BLaER1 treated with 17β-estradiol and CSF1 and Interleukin-3, amounts not matched to agents 10 nM and 100 nM (cell line): Measurements from ENCODE around the gene RPH3AL.
A peak's percentile ranks its signal among the peaks of the same experiment; 100 is the strongest.

Experiments
- H3K27ac ChIP-seq, 11 experiments: shearing (Covaris generic); formaldehyde crosslinking; 2 replicates each; pipeline ENCODE4 v1.8.1; 2022
- H3K27me3 ChIP-seq, 11 experiments: shearing (Covaris generic); formaldehyde crosslinking; 2 replicates each; pipeline ENCODE4 v1.8.1; 2022
- H3K36me3 ChIP-seq, 11 experiments: shearing (Covaris generic); formaldehyde crosslinking; 2 replicates each; pipeline ENCODE4 v1.8.1; 2022
- H3K4me1 ChIP-seq, 10 experiments: shearing (Covaris generic); formaldehyde crosslinking; 2 replicates each; pipeline ENCODE4 v1.8.1; 2022
- H3K4me2 ChIP-seq, 11 experiments: shearing (Covaris generic); formaldehyde crosslinking; 2 replicates each; pipeline ENCODE4 v1.8.1; 2022
- H3K4me3 ChIP-seq, 10 experiments: shearing (Covaris generic); formaldehyde crosslinking; 2 replicates each; pipeline ENCODE4 v1.8.1; 2022
- H3K9ac ChIP-seq, 11 experiments: shearing (Covaris generic); formaldehyde crosslinking; 2 replicates each; pipeline ENCODE4 v1.8.1; 2022
- H3K9me3 ChIP-seq, 11 experiments: shearing (Covaris generic); formaldehyde crosslinking; replicated peaks in 1 of 11; 2 replicates each; pipeline ENCODE4 v1.8.1; 2022
- H4K20me1 ChIP-seq, 11 experiments: shearing (Covaris generic); formaldehyde crosslinking; 2 replicates each; pipeline ENCODE4 v1.8.1; 2022
- Cebpa-rat ChIP-seq, 11 experiments: shearing (Covaris generic); IDR thresholded peaks; 2 replicates each; pipeline ENCODE4 v1.8.1; 2022

Gene RPH3AL

DNA sequence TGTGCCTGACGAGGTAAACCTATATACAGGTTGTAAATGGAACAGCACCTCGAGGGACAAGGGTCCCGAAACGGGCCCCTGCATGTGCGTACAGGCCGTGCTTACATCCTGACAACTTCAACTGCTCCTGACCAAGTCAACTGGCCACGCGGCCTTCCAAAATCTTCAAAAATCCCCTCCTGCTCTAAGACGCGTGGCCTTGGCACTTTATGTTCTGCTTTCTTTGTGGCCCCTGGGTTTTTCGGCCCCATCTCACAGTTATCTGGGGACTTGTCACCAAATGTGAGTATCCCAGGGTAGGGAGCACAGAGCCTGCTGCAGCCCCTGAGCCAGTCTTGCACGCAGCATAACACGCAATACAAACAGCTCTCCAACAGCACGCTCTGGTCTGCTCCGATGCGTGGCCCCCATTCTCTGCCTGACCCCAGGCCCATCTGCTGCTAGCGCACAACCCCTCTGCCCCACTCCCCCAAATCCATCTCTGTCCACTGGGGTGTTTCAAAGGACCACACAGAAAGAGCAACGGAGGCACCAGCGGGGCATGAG is 659 bp downstream of the RPH3AL start:
- Histone ChIP-seq H3K27ac (peak overlapping the region; percentile 71 to 86 (median 79)), H3K4me1 (peaks cover 67 to 83% (median 81%) of the 10 kb centered on the region in 10 experiments), H3K9me3 (peaks cover 6 to 28% (median 22%) of the 10 kb centered on the region in 11 experiments; a peak in 18 of 22 replicates), H3K4me2 (peak overlapping the region; percentile 65 to 87 (median 81)), H3K4me3 (peak overlapping the region in 3 of 10 experiments; percentile 20 to 50 (median 29); a peak in 4 of 20 replicates), H3K9ac (peak overlapping the region; percentile 5 to 73 (median 56); a peak in 19 of 22 replicates), H4K20me1 (no peaks in the 10 kb centered on the region), H3K27me3 (no peaks in the 10 kb centered on the region), H3K36me3 (no peaks in the 10 kb centered on the region)
- no peak for TF ChIP-seq Cebpa-rat (IDR thresholded peaks at IDR 0.05)

DNA sequence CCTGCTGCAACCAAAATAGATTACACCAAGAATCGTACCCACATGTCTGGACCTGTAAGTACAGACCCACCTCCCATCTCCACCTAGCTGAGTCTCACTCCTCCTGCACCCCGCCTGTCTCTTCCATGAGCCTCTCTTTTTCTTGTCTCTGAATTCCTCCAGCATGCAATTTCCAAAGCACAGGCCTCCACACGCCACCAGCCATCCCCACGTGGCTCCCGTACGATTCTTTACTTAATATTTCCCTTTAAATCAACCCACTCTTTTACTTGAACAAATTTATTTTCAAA is 1.2 kb downstream of the RPH3AL start:
- H3K27ac ChIP-seq = peak overlapping the region in 10 of 11 experiments; percentile 71 to 86 (median 80); a peak in 20 of 22 replicates
- peaks cover 66 to 85% (median 78%) of the 10 kb centered on the region in 10 experiments for H3K4me1 ChIP-seq
- no peaks in the 10 kb centered on the region for H4K20me1 ChIP-seq
- H3K36me3 ChIP-seq = no peaks in the 10 kb centered on the region
- TF ChIP-seq Cebpa-rat (IDR thresholded peaks at IDR 0.05) = no peak
- H3K4me2 ChIP-seq = peak overlapping the region; percentile 65 to 87 (median 81)
- H3K9ac ChIP-seq = peak overlapping the region in 8 of 11 experiments; percentile 30 to 73 (median 57); a peak in 13 of 22 replicates
- H3K9me3 ChIP-seq = peaks cover 6 to 28% (median 21%) of the 10 kb centered on the region in 11 experiments; a peak in 20 of 22 replicates
- peak overlapping the region in 2 of 10 experiments; percentile 6 to 33; a peak in 2 of 20 replicates for H3K4me3 ChIP-seq
- no peaks in the 10 kb centered on the region for H3K27me3 ChIP-seq

DNA sequence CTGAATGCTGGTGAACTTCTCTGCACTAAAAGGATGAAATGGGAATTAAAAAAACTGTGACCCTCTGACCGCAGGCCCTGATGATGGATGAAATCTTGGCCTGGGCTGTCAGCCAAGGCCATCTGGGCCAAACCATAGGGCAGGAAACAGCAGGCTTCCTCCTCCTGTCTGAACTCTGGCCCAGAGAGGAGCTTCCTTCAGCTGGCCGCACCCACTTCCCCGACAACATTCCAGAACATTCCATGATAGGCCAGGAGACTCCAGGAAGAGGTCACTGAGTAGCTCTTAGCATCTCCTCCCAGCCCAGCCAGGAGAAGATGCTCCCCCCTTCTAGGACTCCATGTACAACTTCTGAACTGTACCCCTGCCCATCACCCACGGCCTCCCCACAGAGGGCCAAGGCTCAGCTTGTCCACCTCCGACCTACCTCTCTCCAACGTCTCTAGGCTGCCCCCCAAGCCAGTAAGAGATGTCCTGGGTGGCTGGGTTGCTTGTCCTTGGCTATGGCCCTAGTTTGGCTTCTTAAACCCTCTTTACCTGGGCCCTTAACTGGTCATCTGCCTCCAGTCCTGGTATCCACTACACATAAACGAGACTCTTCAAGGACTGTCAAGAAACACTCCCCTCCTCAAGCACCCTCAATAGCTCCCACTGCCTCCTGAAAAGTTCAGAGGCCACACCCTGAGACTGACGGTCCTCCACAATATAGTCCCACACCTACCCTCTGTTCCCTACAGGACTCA is 1.7 kb downstream of the RPH3AL start:
- peak overlapping the region; percentile 65 to 87 (median 81) for H3K4me2 ChIP-seq
- no peak for TF ChIP-seq Cebpa-rat (IDR thresholded peaks at IDR 0.05)

DNA sequence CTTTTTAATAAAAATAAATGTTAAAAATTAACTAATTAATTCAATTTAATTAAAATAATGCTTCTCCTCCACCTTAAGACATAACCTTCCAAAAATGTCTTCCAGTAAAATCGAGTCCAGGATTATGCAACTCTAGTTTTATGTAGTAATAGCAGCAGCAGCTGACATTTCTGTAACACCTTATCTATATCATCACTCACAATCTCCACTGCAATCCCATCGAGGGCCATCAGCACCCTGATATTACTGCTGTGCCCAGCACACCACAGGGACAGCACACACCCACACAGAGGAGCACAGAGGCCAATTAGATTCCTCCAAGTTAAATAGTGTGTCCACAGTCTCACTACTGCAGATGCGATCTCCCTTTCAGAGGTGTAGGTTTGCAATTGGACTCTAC is 2.9 kb downstream of the RPH3AL start:
- Histone ChIP-seq H3K4me2 (peak overlapping the region; percentile 65 to 87 (median 81)), H4K20me1 (no peaks in the 10 kb centered on the region), H3K4me1 (peaks cover 77 to 89% (median 81%) of the 10 kb centered on the region in 10 experiments), H3K4me3 (peak overlapping the region in 2 of 10 experiments; percentile 15 to 31; a peak in 2 of 20 replicates), H3K27ac (peak overlapping the region; percentile 45 to 86 (median 79); a peak in 20 of 22 replicates), H3K27me3 (no peaks in the 10 kb centered on the region), H3K36me3 (peaks cover 0 to 7% (median 0%) of the 10 kb centered on the region in 11 experiments; a peak in 2 of 22 replicates), H3K9me3 (peaks cover 10 to 30% (median 22%) of the 10 kb centered on the region in 11 experiments; a peak in 20 of 22 replicates), H3K9ac (peak overlapping the region in 9 of 11 experiments; percentile 50 to 73 (median 60); a peak in 17 of 22 replicates)
- no peak for TF ChIP-seq Cebpa-rat (IDR thresholded peaks at IDR 0.05)

More for the DNA sequence above, 1.7 kb downstream of the RPH3AL start:
- H4K20me1 ChIP-seq = no peaks in the 10 kb centered on the region
- no peaks in the 10 kb centered on the region for H3K27me3 ChIP-seq
- H3K9ac ChIP-seq = peak overlapping the region in 9 of 11 experiments; percentile 50 to 73 (median 60); a peak in 17 of 22 replicates
- peak overlapping the region; percentile 14 to 86 (median 79); a peak in 20 of 22 replicates for H3K27ac ChIP-seq
- peak overlapping the region in 4 of 10 experiments; percentile 1 to 33 (median 18); a peak in 5 of 20 replicates for H3K4me3 ChIP-seq
- H3K9me3 ChIP-seq = peaks cover 11 to 30% (median 22%) of the 10 kb centered on the region in 11 experiments; a peak in 20 of 22 replicates
- peaks cover 66 to 85% (median 78%) of the 10 kb centered on the region in 10 experiments for H3K4me1 ChIP-seq
- peaks cover 0 to 5% (median 0%) of the 10 kb centered on the region in 11 experiments; a peak in 2 of 22 replicates for H3K36me3 ChIP-seq

DNA sequence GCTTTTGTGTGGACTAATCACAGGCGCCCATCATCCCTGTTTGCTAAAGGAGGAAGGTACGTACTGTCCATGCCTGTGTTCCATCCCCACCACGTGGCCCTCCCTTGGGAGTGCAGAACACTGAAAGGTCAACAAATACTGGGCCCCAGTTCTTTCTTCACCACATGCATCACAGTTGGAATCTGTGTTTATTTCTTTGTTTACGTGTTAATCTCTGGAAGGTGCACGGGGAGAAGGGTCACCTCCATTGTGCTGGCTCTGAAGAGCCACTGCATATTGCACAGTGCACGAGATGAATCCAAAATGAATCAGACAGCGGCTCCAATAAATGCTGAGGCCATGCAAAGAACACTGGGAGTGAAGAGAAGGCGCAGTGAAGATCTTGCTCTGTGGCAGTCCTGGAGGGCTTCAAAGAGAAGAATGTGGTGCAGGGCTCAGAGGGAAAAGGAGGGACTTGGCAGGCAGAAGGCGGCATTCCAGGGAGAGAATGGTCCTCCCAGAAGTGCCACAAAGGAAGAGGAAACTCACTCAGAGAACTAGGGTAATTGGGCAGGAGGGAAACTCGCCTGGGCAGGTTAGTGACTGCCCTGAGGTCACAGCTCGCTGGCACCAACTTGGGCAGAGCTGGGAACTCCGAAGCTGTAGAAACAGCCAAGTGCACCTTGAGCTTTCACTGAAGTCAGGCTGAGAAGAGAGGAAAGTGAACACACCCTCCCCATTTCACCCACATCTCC is 3.7 kb downstream of the RPH3AL start:
- peak overlapping the region in 3 of 11 experiments; percentile 1 to 68 (median 9); a peak in 1 of 22 replicates for H3K9ac ChIP-seq
- peak overlapping the region; percentile 65 to 87 (median 81) for H3K4me2 ChIP-seq
- H3K9me3 ChIP-seq = peaks cover 10 to 35% (median 28%) of the 10 kb centered on the region in 11 experiments; a peak in 20 of 22 replicates
- H3K4me1 ChIP-seq = peaks cover 76 to 84% (median 78%) of the 10 kb centered on the region in 10 experiments
- no peak for TF ChIP-seq Cebpa-rat (IDR thresholded peaks at IDR 0.05)
- peaks cover 0 to 7% (median 0%) of the 10 kb centered on the region in 11 experiments; a peak in 2 of 22 replicates for H3K36me3 ChIP-seq
- no peak overlapping the region for H3K4me3 ChIP-seq
- peak overlapping the region in 8 of 11 experiments; percentile 71 to 86 (median 80); a peak in 14 of 22 replicates for H3K27ac ChIP-seq
- no peaks in the 10 kb centered on the region for H3K27me3 ChIP-seq
- no peaks in the 10 kb centered on the region for H4K20me1 ChIP-seq

DNA sequence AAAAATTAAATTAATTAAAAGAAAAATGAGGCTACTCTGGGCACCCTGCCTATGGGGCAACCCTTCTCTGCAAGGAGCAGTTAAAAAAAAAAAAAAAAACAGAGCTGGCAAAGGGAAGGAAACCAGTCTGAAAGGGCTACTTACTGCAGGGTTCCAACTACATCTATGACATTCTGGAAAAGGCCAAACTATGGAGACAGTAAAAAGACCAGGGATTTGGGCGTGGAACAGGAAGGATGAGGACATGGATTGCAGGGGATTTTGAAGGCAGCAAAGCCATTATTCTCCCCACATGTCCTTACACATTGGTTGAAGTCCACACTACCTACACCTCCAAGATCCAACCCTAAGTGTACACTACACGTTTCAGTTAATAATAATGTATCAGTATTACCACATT is 4.6 kb downstream of the RPH3AL start:
- TF ChIP-seq Cebpa-rat (IDR thresholded peaks at IDR 0.05) = no peak
- Histone ChIP-seq H3K9ac (no peak overlapping the region), H3K9me3 (peaks cover 10 to 44% (median 34%) of the 10 kb centered on the region in 11 experiments; a peak in 20 of 22 replicates), H3K4me3 (no peak overlapping the region), H3K4me1 (peaks cover 67 to 75% (median 70%) of the 10 kb centered on the region in 10 experiments), H3K27me3 (no peaks in the 10 kb centered on the region), H3K4me2 (peak overlapping the region; percentile 24 to 87 (median 80); a peak in 20 of 22 replicates), H4K20me1 (no peaks in the 10 kb centered on the region), H3K36me3 (peaks cover 0 to 7% (median 0%) of the 10 kb centered on the region in 11 experiments; a peak in 2 of 22 replicates), H3K27ac (0 out of 22 replicates have a peak overlapping the region, but pooled peaks of 2 of the 11 experiments have one; percentile 10 to 12)

DNA sequence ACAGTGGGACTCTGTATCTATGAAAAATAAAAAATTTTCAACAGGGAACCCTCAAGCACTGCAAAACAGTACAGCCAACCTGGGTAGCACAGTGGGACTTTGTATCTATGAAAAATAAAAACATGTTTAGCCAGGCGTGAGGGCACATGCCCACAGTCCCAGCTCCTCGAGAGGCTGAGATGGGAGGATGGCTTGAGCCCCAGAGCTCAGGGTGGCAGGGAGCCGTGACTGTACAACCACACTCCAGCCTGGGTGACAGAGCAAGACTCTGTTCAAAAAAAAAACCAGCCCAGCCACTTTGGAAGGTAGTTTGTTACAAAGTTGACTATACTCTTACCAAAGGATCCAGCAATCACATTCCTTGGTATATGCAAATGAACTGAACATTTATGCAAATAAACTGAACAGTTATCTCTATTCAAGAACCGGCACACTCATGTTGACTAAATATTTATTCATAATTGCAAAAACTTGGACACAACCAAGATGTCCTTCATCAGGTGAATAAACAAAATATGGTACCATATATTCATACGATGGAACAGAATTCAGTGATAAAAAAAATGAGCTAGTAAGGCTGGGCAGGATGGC is 5.2 kb downstream of the RPH3AL start:
- Histone ChIP-seq H3K9ac (no peak overlapping the region), H3K4me2 (peak overlapping the region; percentile 4 to 87 (median 78); a peak in 17 of 22 replicates), H3K27me3 (no peaks in the 10 kb centered on the region), H3K27ac (peak overlapping the region in 4 of 11 experiments; percentile 5 to 18 (median 12); a peak in 3 of 22 replicates), H4K20me1 (no peaks in the 10 kb centered on the region), H3K4me1 (peaks cover 61 to 69% (median 64%) of the 10 kb centered on the region in 10 experiments), H3K4me3 (no peak overlapping the region), H3K36me3 (peaks cover 0 to 7% (median 0%) of the 10 kb centered on the region in 11 experiments; a peak in 2 of 22 replicates), H3K9me3 (peaks cover 10 to 44% (median 34%) of the 10 kb centered on the region in 11 experiments; a peak in 20 of 22 replicates)
- no peak for TF ChIP-seq Cebpa-rat (IDR thresholded peaks at IDR 0.05)
